GM21390 (cell line): ENCODE data around the gene UNC93A.

ENCODE experiments used
- ATAC-seq: cut with Tn5 transposase; IDR thresholded peaks from one replicate; pipeline ENCODE4 v1.9.1; 2021; ENCODE audit not compliant: unreplicated experiment

Gene UNC93A

GRCh38 chr6:167293088-167293589 lies 2.0 kb downstream of the UNC93A start:
- no peak for ATAC-seq

- no peak for ATAC-seq
Measured at GRCh38 chr6:167293590-167294091, 2.5 kb downstream of the UNC93A start.

- no peak for ATAC-seq
Measured at GRCh38 chr6:167294241-167294640, 3.1 kb downstream of the UNC93A start.

- ATAC-seq, result no peak
Measured at GRCh38 chr6:167294651-167295494, 3.8 kb downstream of the UNC93A start.

- no peak for ATAC-seq
Measured at GRCh38 chr6:167295495-167296292, 4.6 kb downstream of the UNC93A start.

- ATAC-seq, result no peak
Measured at GRCh38 chr6:167296293-167296690, 5.2 kb downstream of the UNC93A start.

- ATAC-seq, result no peak
Measured at GRCh38 chr6:167296902-167297301, 5.8 kb downstream of the UNC93A start.

- ATAC-seq, result no peak
Measured at GRCh38 chr6:167298127-167298526, 7.0 kb downstream of the UNC93A start.

- no peak for ATAC-seq
Measured at GRCh38 chr6:167299641-167300308, 8.7 kb downstream of the UNC93A start.

GRCh38 chr6:167300902-167301777 lies 10.0 kb downstream of the UNC93A start:
- ATAC-seq, result no peak

- no peak for ATAC-seq
Measured at GRCh38 chr6:167302074-167302473, 11.0 kb downstream of the UNC93A start.

GRCh38 chr6:167302796-167303195 lies 11.7 kb downstream of the UNC93A start:
- no peak for ATAC-seq

- no peak for ATAC-seq
Measured at GRCh38 chr6:167303675-167304625, 12.8 kb downstream of the UNC93A start.

GRCh38 chr6:167304912-167305311 lies 13.8 kb downstream of the UNC93A start:
- ATAC-seq, result no peak

- no peak for ATAC-seq
Measured at GRCh38 chr6:167305796-167306195, 14.7 kb downstream of the UNC93A start.

- ATAC-seq, result no peak
Measured at GRCh38 chr6:167306401-167306998, 15.4 kb downstream of the UNC93A start.

GRCh38 chr6:167307342-167307955 lies 16.3 kb downstream of the UNC93A start:
- no peak for ATAC-seq

- ATAC-seq, result no peak
Measured at GRCh38 chr6:167308207-167308606, 17.1 kb downstream of the UNC93A start.
